HuH-7.5 (cell line): ENCODE results near the gene RFTN1.
"Not testable (repeated sequence)": the region's sequence is repeated elsewhere in the genome, so short reads cannot be mapped to it uniquely, and the experiment has no call there.

Experiments used
- DNase-seq: peaks from one replicate; pipeline ENCODE4 v3.0.0; 2011; ENCODE audit warnings: low spot score

RFTN1 gene

DNA sequence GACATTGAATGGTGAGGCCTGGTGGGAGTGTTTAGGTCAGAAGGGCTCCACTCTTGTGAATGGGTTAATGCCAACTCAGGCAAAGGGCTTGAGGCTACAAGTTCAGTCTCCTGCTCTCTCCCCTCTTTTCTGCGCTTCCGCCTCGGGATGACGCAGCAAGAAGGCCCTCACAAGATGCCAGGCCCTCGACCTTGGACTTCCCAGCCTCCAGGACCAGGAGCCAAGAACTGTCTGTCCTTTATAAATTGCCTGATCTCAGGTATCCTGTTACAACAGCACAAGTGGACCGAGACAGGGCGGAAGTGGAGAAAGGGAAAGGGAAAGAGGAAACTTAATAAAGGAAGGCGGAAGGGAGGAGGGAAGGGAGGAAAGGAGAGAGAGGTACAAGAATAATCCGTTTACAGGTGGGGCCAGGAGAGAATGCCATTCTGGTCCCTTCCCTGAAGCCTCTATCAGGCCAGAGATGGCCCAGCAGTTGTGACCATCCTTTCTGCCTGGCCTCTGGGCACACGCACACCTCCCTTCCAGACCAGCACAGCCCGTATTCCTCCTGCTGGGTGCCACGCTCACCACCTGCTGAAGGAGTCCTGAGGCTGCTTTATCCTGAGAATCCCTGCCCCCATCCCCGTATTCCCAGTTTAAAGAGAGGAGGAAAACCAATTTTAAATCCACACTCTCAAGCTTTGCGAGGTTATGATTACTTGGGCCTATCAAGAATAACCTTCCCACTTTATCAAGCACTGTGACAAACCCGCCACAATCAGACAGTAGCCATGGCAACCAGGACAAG is 184.3 kb downstream of the RFTN1 start:
- DNase-seq = no peak

- DNase-seq = no peak
Measured at GRCh38 chr3:16328124-16328523, 185.4 kb downstream of the RFTN1 start.

- DNase-seq = no peak
Measured at GRCh38 chr3:16326724-16327349, 186.7 kb downstream of the RFTN1 start.

GRCh38 chr3:16325850-16326249 is 187.6 kb downstream of the RFTN1 start:
- no peak for DNase-seq

DNA sequence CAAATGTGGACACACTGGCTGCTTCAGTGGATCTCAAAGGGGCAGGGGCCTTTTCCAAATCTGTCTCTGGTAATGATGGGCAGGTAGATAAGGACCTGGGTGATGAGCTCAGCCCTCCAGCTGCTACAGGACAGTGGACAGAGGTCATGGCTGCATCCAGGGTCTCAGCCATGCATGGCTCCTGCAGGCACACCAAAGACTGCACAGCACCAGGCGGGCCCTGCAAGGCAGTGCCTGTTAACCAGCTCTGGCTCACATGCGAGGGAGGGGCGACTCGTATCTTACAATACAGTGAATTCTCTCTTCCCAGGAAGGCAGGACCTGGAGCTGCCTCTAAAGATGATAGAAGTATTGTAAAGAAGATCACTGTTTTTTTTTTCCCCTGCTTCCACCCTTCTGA is 189.8 kb downstream of the RFTN1 start:
- DNase-seq = no peak

DNA sequence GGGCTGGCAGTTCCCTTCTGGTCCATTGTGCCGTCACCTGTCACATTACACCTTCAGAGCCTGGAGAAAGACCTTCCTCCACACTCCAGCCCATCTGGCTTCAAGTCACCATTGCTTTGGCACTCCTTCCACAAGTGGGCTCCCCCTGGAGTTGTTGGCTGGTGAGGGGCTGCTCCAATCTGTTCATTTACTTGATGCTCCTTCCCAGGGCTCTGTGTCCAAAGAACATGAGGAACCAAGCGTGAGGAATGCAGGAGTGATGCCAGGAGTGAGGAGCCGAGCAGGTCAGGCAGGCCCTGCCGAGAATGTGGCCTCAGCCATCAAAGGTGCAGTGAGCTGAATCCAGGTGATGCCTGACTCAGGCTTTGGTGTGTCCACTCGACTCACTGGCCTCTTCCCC is 191.3 kb downstream of the RFTN1 start:
- DNase-seq = no peak

- DNase-seq = no peak
Measured at GRCh38 chr3:16320711-16321110, 192.8 kb downstream of the RFTN1 start.

DNA sequence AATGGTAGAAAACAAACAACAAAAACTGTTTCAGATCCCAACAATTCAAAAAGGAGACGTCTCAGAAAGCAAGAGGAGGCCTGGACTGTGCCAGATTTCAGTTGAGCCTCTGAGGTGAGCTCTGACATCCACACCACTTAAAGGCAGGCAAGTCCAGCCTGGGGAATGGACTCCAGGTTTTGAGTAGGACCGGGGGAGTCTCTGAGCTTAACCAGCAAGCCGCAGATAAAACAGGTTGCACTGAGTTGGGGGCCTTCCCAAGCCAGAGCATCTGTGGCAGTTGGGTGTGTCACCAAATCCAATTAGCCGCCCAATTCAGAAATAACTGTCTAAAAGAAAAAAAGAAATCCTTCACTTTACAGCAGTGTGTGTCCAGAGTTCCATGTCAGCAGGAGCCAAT is 193.8 kb downstream of the RFTN1 start:
- no peak for DNase-seq

DNA sequence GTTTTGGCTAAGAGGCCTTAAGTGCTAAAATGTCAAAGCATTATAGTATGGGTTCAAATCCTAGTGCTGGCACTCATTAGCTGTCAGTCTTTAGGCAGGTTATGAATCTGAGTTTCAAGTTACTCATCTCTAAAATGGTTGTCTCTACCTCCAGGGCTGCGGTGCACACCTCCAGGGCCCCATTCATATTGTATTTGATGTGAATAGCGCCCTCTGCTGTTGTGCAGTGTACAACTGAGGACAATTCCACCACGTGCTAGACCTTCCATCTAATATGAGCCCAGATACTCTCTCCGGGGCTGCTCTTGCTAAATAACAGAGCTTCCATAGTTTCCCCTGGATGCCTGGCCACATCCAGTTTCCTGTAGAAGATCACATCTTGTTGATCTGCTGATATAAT is 194.2 kb downstream of the RFTN1 start:
- no peak for DNase-seq

DNA sequence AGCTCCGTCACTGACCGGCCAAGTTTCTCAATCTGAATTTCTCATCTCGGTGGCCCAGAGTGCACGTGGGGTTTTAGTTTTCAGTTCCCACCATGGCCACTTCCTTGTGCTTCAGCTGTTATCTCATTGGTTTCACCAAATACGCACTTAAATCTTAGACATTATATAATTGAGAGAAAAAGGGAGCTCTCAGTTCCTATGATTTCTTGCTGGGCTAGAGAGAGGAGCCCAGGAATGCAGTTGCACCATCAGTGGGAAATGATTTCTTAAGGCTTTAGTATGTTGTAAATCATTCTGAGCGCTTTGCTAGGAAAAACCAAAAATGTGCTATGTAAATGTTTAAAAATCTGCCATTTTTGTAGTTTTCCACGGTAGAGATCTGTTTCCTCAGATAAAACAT is 195.3 kb downstream of the RFTN1 start:
- no peak for DNase-seq

- no peak for DNase-seq
Measured at GRCh38 chr3:16317561-16317945, 195.9 kb downstream of the RFTN1 start.

DNA sequence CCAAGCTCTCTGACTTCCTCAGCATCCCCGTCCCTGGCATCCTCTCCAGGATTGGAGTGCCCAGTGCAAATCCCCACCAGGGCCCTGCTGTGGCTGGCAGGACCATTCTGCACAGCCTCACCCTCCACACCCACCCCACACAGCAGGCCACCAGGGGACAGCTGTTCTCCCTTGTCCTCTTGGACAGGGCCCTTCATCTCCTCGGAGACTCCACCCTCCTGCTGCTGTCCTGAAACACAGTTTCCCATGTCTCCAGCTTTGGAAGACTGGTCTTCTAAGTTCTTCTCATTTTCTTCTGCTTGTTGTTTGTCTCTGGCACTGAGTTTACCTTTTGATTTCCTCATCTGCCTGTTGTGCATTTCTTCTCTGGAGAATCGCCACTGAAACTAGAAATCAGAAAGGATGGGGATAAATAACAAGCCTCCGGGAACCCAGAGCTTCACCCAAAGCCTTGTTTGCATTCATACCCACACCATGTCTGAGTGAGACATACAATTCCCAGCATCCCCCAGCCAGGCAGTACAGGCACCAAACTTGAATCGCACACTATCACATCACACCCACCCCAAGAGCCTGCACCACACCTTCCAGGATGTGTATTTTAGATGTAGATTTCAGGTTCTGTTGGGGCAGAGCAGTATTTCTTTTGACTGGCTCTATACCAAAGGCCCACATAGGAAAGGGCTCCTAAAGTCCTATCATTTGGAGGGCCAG is 196.5 kb downstream of the RFTN1 start:
- DNase-seq = no peak

GRCh38 chr3:16316396-16316795 is 197.1 kb downstream of the RFTN1 start:
- no peak for DNase-seq

DNA sequence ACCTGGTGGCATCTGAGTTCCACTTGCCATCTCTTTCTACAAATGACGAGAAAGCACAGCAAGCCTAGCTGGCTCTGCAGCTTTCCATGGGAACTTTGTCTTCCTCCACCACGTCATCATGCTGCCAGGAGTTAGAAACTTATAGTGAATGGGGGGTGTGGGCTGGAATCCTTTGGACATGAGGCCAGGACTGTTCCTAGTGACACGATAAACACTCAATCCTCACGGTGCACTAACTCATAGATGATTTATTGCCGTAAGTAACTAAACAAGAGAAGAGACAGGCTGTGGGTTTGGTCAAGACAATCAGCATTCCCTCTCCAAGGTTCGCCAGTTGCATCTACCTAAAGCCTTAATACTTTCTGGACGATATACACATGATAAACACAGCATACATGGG is 197.9 kb downstream of the RFTN1 start:
- DNase-seq = no peak

- DNase-seq = no peak
Measured at GRCh38 chr3:16313886-16314645, 199.4 kb downstream of the RFTN1 start.

DNA sequence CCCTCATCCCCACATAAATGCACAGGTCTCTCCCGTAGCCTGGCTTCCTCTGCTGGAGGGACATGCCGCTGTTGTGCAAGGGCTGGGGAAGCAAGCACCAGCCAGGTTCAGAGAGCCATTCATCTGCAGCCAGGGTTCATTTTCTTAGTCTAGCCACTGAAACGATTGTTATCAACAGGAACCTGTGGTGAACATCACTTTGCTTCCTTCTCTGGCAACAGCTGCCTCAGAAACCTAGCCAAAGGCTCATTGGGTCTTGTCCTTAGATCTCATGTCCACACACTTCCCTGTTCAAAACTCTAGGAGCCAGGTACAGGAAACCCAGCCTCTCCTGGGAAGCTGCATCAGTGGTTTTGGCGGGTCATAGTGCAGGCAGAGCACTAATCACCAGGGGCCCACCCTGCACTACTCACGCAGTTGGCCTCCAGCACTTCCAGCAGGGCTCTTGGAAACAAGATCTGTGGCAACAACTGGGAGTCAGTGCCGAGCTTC is 201.5 kb downstream of the RFTN1 start:
- DNase-seq = no peak

- not testable (repeated sequence) for DNase-seq
Measured at GRCh38 chr3:16310486-16310885, 203.0 kb downstream of the RFTN1 start.

DNA sequence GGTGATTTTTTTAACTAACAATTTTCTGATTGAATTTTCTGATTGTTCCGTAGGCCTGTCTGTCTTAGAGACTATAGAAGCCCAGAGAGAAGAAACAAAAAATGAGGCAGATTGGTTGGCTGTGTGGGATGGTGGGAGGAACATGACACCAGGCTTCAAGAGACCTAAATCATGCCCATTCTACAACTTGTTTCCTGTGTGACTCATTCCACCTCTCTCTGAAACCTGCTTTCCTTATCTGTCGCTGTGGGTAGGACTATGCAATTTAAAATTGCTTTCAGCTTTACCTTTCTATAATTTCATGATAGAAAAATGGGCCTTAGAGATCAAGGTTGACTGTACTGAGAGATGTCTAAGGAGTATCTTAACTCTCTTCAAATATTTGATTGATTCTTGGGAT is 203.9 kb downstream of the RFTN1 start:
- no peak for DNase-seq

DNA sequence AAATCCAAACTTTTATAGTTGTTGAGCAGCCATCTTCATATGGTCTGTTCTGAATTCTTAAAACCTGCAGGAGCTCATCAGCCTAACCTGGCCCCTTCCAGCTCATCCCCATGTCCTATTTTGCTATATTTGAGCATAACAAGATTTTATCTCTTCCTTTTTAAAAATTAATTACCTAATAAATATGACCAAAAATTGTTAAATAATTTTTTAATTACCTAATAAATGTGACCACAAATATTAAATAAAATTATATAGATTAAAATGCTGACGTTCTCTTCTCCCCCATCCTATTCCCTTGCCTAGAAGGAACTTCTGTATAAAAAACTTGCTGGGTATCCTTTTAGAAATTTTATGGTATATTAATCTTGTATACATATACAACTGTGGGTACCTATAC is 204.8 kb downstream of the RFTN1 start:
- no peak for DNase-seq

DNA sequence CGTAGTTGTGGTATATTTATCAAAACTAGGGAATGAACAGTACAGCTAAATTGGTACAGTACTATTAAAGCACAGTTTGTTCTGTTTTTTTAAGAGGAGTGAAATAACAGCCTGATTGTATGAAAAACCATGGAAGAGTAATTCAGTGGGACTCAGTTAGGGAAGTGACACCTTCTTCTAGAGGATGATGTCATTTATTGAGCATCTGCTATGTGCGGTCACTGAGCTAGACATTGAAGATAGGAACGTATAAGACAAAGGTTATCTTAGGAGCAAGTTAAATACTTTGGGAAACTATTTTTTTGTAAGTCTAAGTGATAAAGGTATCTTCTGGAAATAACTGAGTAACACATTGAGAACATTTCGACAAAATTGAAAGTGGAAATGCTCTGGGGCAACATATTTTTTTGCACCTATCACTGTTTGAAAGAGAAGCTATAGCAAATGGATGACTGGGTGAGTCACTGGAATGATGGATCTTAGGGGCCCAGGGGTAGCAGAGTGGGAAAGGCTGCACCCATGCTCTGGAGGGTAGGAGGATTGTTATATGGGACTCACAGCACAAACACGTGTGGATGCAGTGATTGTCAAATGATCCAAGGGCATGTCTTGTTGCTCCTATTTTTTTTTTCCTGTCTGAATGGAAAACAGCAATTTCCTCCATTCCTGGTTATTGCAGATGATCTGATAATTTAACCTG is 205.5 kb downstream of the RFTN1 start:
- DNase-seq = no peak

- no peak for DNase-seq
Measured at GRCh38 chr3:16305111-16305541, 208.4 kb downstream of the RFTN1 start.
